MCF 10A (cell line): Measurements from ENCODE around the gene EFEMP2. TPM values are rescaled to one million over a fixed set of nuclear protein-coding genes. Genes with fewer than 3 reads are reported as not detected.

ENCODE experiments used
- BruUV-seq: library from RNA; stranded (reverse); fragments of 400-500 nt; replicated peaks from 2 replicates; lab custom pipeline; 2021; lab: Mats Ljungman, UMichigan
- CTCF ChIA-PET: fragments of 300-600 bp; sonication (Branson Sonifier 250); formaldehyde crosslinking; extraction: SDS; loops from one replicate; lab custom pipeline; 2021; ENCODE audit warnings: antibody characterized with exemption, inconsistent platforms; lab: Yijun Ruan, JAX
- POLR2A ChIA-PET: fragments of 300-600, 350-650 bp; sonication (Branson Sonifier 250); formaldehyde crosslinking; extraction: SDS; loops from one replicate; lab custom pipeline; 2020; ENCODE audit warnings: antibody characterized with exemption, inconsistent platforms; lab: Yijun Ruan, JAX
- DNase-seq: peaks from one replicate; pipeline ENCODE4 v3.0.0-alpha.2; 2018; ENCODE audit not compliant: unreplicated experiment
- H3K27ac Mint-ChIP-seq: one replicate; pipeline ENCODE4 v1.8.0; 2022; ENCODE audit warnings: mild to moderate bottlenecking, low read depth, mixed read lengths; ENCODE audit not compliant: unreplicated experiment
- H3K27me3 Mint-ChIP-seq: one replicate; pipeline ENCODE4 v1.8.0; 2022; ENCODE audit warnings: mixed read lengths; ENCODE audit not compliant: insufficient read depth, unreplicated experiment
- H3K36me3 Mint-ChIP-seq: one replicate; pipeline ENCODE4 v1.8.0; 2022; ENCODE audit warnings: mild to moderate bottlenecking, moderate library complexity, mixed read lengths; ENCODE audit not compliant: insufficient read depth, unreplicated experiment
- H3K4me1 Mint-ChIP-seq: one replicate; pipeline ENCODE4 v1.8.0; 2022; ENCODE audit warnings: mixed read lengths; ENCODE audit not compliant: insufficient read depth, unreplicated experiment
- H3K4me3 Mint-ChIP-seq: one replicate; pipeline ENCODE4 v1.8.0; 2022; ENCODE audit warnings: mild to moderate bottlenecking, moderate library complexity, mixed read lengths; ENCODE audit not compliant: unreplicated experiment
- H3K9me3 Mint-ChIP-seq: one replicate; pipeline ENCODE4 v1.8.0; 2022; ENCODE audit warnings: mixed read lengths; ENCODE audit not compliant: unreplicated experiment
- intact Hi-C: fragments of 100-400 bp; cut with micrococcal nuclease; formaldehyde crosslinking; loops from 2 replicates; pipeline ENCODE4 v1.14.1; 2022
- total RNA-seq: library from RNA; stranded (reverse); gene quantifications from 2 replicates; pipeline ENCODE4 v1.2.3, GENCODE V29; 2022
- TF ChIP-seq, protein P1 (sequence below): fragments of 200-600 bp; IDR thresholded peaks from one replicate; pipeline ENCODE4 v1.8.0; 2022; ENCODE audit warnings: antibody characterized with exemption, mild to moderate bottlenecking; ENCODE audit not compliant: unreplicated experiment

Gene EFEMP2
- total RNA-seq, 1 experiment from 2014 or later: 2.4 TPM

DNA sequence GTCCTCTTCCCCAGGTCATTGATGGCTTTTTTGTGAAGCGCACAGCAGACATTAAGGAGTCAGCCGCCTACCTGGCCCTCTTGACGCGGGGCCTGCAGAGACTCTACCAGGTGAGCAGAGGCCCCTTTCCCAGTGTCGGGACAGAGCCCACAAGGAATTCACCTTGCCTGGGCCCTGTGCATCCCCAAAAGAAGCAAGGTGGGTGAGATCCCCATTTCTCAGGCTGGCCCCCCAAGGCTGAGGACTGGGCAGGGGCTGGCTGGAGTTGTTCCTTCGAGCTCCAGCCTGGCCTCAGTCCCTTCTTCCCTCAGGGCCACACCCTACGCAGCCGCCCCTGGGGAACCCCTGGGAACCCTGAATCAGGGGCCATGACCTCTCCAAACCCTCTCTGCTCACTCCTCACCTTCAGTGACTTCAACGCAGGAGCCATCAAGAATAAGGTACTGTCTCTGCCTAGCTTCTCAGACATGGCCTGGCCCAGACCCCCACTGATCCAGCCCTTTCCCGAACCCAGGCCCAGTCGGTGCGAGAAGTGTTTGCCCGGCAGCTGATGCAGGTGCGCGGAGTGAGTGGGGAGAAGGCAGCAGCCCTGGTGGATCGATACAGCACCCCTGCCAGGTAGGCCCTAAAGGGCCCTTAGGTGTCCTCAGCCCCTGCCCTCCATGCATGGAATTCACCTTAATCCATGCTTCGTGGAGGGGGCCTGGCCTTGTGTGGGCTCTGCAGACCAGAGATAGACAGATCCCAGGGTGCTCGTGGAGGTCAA, 7.7 kb downstream of the EFEMP2 start:
- no peak overlapping the region for H3K27ac Mint-ChIP-seq
- no peaks in the 10 kb centered on the region for H3K9me3 Mint-ChIP-seq
- H3K27me3 Mint-ChIP-seq: no peaks in the 10 kb centered on the region
- DNase-seq: no peak
- no TSS peak for BruUV-seq
- peaks cover 17% of the 10 kb centered on the region for H3K4me1 Mint-ChIP-seq
- POLR2A ChIA-PET: no interaction called here
- TF ChIP-seq, protein P1, sequence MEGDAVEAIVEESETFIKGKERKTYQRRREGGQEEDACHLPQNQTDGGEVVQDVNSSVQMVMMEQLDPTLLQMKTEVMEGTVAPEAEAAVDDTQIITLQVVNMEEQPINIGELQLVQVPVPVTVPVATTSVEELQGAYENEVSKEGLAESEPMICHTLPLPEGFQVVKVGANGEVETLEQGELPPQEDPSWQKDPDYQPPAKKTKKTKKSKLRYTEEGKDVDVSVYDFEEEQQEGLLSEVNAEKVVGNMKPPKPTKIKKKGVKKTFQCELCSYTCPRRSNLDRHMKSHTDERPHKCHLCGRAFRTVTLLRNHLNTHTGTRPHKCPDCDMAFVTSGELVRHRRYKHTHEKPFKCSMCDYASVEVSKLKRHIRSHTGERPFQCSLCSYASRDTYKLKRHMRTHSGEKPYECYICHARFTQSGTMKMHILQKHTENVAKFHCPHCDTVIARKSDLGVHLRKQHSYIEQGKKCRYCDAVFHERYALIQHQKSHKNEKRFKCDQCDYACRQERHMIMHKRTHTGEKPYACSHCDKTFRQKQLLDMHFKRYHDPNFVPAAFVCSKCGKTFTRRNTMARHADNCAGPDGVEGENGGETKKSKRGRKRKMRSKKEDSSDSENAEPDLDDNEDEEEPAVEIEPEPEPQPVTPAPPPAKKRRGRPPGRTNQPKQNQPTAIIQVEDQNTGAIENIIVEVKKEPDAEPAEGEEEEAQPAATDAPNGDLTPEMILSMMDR: no peak
- CTCF ChIA-PET: interaction anchor here (1.0 kb wide), 1 partner anchor 36 kb away, joined by 4 read pairs; the partner anchor contains the start of gene FOSL1
- no peak overlapping the region for H3K4me3 Mint-ChIP-seq
- H3K36me3 Mint-ChIP-seq: peaks cover 38% of the 10 kb centered on the region
- intact Hi-C loops: no loop called here

DNA sequence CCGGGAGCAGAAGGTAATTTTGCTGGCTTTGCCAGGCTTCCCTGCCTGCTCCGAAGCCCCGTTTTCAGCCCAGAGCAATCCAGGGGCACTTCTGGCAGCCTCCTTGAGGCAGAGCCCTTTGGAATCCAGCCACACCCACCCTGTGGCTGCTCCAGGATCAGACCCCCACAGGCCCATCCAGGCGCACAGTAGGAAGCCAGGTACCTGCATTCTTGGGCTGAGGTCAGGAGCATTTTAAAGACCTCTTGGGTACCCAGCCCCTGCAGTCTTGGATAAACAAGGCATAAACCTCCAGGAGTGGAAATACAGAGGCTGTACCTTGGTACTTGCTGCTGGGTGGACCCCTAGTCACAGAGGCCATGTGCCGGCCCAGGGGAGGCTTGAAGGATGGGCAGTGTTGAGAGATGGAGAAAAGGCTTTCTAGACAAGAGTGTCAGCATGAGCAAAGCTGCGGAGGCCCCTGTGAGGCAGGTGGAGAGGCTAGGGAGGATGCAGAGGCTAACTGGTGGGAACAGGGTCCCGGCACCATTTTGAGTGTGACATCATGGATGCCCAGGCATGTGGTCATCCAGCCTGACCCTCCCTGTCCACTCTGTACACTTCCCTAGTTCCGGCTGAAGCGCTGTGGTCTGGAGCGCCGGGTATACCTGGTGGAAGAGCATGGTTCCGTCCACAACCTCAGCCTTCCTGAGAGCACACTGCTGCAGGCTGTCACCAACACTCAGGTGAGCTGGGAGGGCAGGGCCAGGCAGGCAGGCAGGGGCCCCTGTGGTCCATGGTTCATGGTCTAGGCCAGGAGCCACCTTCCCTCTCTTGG, 8.5 kb downstream of the EFEMP2 start:
- intact Hi-C loops: no loop called here
- TF ChIP-seq, protein P1: no peak
- no TSS peak for BruUV-seq
- no peak overlapping the region for H3K27ac Mint-ChIP-seq
- H3K27me3 Mint-ChIP-seq: no peaks in the 10 kb centered on the region
- ChIA-PET CTCF (interaction anchor here (0.5 to 1.0 kb wide), 5 partner anchors 37 to 258 kb away, joined by 3 to 5 read pairs (median 3); partner anchors contain the start of gene FOSL1), POLR2A (interaction anchor here (0.7 kb wide), 1 partner anchor 98 kb away, joined by 3 read pairs; the partner anchor contains the start of gene SART1)
- DNase-seq: no peak
- no peaks in the 10 kb centered on the region for H3K9me3 Mint-ChIP-seq
- H3K4me1 Mint-ChIP-seq: peaks cover 20% of the 10 kb centered on the region
- no peak overlapping the region for H3K4me3 Mint-ChIP-seq
- H3K36me3 Mint-ChIP-seq: peaks cover 38% of the 10 kb centered on the region

DNA sequence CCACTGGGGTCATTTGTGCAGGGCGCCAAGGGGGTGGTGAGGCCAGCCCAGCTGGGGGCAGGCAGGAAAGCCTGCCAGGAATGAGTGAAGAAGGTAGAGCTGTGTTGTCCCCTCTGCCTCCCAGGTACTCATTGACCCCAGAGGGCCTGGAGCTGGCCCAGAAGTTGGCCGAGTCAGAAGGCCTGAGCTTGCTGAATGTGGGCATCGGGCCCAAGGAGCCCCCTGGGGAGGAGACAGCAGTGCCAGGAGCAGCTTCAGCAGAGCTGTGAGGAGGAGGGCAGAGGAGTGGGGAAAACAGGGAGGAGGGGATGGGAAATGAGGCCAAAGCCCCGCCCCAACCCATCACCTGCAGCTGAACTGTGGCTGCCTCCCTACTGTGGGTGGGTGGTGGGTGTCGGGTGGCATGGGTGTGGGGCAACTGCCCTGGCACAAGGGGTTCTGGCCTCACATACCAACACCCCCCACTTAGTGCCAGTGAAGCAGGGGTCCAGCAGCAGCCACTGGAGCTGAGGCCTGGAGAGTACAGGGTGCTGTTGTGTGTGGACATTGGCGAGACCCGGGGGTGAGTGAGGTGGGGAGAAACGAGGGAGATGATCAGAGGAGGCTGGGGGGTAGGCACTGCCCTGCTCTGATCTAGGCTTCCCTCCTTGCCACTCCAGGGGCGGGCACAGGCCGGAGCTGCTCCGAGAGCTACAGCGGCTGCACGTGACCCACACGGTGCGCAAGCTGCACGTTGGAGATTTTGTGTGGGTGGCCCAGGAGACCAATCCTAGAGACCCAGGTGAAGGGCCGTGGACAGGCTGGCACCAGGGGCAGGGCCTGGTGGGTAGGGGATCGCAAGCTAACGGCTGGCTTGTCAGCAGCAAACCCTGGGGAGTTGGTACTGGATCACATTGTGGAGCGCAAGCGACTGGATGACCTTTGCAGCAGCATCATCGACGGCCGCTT, 9.4 kb downstream of the EFEMP2 start:
- no TSS peak for BruUV-seq
- Mint-ChIP-seq H3K27me3 (no peaks in the 10 kb centered on the region), H3K9me3 (no peaks in the 10 kb centered on the region), H3K36me3 (peaks cover 38% of the 10 kb centered on the region), H3K4me1 (peaks cover 28% of the 10 kb centered on the region), H3K27ac (peak overlapping the region; percentile 8), H3K4me3 (peak overlapping the region; percentile 35)
- TF ChIP-seq, protein P1: no peak
- DNase-seq: no peak
- intact Hi-C loops: no loop called here
- ChIA-PET POLR2A (interaction anchor here (0.7 kb wide), 1 partner anchor 99 kb away, joined by 3 read pairs; the partner anchor contains the start of gene SART1), CTCF (interaction anchor here (0.6 to 1.0 kb wide), 6 partner anchors 11 to 424 kb away, joined by 3 to 5 read pairs (median 3); no protein-coding TSS in a partner anchor)
